ENCODE measurements around the gene RAB27B. TPM values are rescaled to one million over a fixed set of nuclear protein-coding genes. Genes with fewer than 3 reads are reported as not detected.

Gene RAB27B
- total and polyA plus RNA-seq, 2 of the 8 experiments (the other 6 are each of a cell fraction or from before 2014, with no cell fraction given): 0.05 to 0.60 TPM

GRCh38 chr18:54802686-54803395, 25.4 kb upstream of the RAB27B start (continued):
- no peak for TF ChIP-seq CHD7 (IDR thresholded peaks at IDR 0.05; ENCODE audit: insufficient replicate concordance, low read length)
- no peak for TF ChIP-seq TBP (IDR thresholded peaks at IDR 0.05; ENCODE audit: low read depth, low read length)
- no peak for TF ChIP-seq SAP30 (IDR thresholded peaks at IDR 0.05; ENCODE audit: insufficient read depth, insufficient replicate concordance, low read length)
- no peak for TF ChIP-seq PHF8 (conservative IDR thresholded peaks at IDR 0.05; ENCODE audit: low read depth, low read length)
- no peak for TF ChIP-seq TCF12 (IDR thresholded peaks at IDR 0.05; ENCODE audit: low read depth, low read length)
